Uterus (tissue), 4 donors: ENCODE data around the gene MAN2B2. TPM values are rescaled to one million over a fixed set of nuclear protein-coding genes. Genes with fewer than 3 reads are reported as not detected.

Experiments
- DNase-seq, 2 donors: peaks; one replicate each; pipeline ENCODE4 v3.0.0-alpha.2; 2019 to 2020
- H3K27ac ChIP-seq, 2 donors: fragments of 200-600 bp; sonication (generic); 1 replicate in 1 of 2; 2 replicates in 1 of 2; pipeline ENCODE4 v1.5.1; 2016 to 2018
- H3K27me3 ChIP-seq, 2 donors: fragments of 200-600 bp; sonication (generic); one replicate each; pipeline ENCODE4 v1.5.1; 2018 to 2019; ENCODE audit warnings: control low read depth in 1 of 2
- H3K36me3 ChIP-seq, 2 donors: fragments of 200-600 bp; sonication (generic); one replicate each; pipeline ENCODE4 v1.5.1; 2019; ENCODE audit warnings: control low read depth in 1 of 2
- H3K4me1 ChIP-seq, 2 donors: fragments of 200-600 bp; sonication (generic); one replicate each; pipeline ENCODE4 v1.5.1; 2018 to 2019; ENCODE audit warnings: control low read depth in 1 of 2
- H3K4me3 ChIP-seq, 2 donors: fragments of 200-600 bp; sonication (generic); 1 replicate in 1 of 2; 2 replicates in 1 of 2; pipeline ENCODE4 v1.5.1; 2018 to 2019; ENCODE audit warnings: mild to moderate bottlenecking in 1 of 2
- H3K9me3 ChIP-seq, 2 donors: fragments of 200-600 bp; sonication (generic); one replicate each; pipeline ENCODE4 v1.5.1; 2019; ENCODE audit warnings: control low read depth in 1 of 2
- POLR2A ChIP-seq, 2 donors: fragments of 450-650 bp; IDR thresholded peaks; one replicate each; pipeline ENCODE4 v1.6.1; 2016; ENCODE audit warnings: antibody characterized with exemption in 2 of 2, mild to moderate bottlenecking in 1 of 2, moderate library complexity in 1 of 2
- intact Hi-C: fragments of 100-400 bp; cut with DNase I; formaldehyde crosslinking; loops from one replicate; pipeline ENCODE4 v1.15.1; 2023; ENCODE audit warnings: low total_unique reads
- total RNA-seq, 4 donors: library from RNA; depleted of rRNA in 3 of 4; stranded (reverse); fragments of >200 nt in 3 of 4; gene quantifications; one replicate each; pipeline versions ENCODE4 v1.1.0 to v1.2.4, GENCODE V29; 2014 to 2023
- TF ChIP-seq, protein P1 (sequence below), 4 experiments: fragments of 200-600 bp in 2 of 4; fragments of 450-650 bp in 2 of 4; sonication (generic) in 2 of 4; IDR thresholded peaks; one replicate each; pipeline ENCODE4 v1.5.1; 2016 to 2019; ENCODE audit warnings: antibody characterized with exemption in 4 of 4, mild to moderate bottlenecking in 2 of 4, moderate library complexity in 1 of 4
- donor health status: DM: yes; HTN: yes; CAD: no.

MAN2B2 gene
- total RNA-seq, 4 donors from 2014 or later = 14.8 to 30.8 (median 19.2) TPM

DNA sequence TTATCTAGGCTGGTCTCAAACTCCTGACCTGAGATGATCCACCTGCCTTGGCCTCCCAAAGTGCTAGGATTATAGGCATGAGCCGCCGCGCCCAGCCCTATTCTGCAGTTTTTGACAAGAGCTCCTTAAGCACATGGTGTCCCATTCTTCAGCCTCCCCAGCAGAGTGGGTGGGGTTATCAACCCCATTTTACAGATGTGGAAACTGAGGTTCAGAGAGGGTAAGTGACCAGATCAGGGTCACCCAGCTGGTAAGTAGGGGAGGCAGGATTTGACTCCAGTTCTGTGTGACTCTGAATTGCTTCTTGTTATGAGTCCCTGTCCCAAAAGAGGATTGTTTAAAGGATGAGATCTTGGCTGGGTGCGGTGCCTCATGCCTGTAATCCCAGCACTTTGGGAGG is 14.5 kb downstream of the MAN2B2 start:
- Histone ChIP-seq H3K27me3 (no peaks in the 10 kb centered on the region), H3K4me1 (no peaks in the 10 kb centered on the region), H3K9me3 (no peaks in the 10 kb centered on the region), H3K27ac (no peak overlapping the region), H3K36me3 (no peaks in the 10 kb centered on the region), H3K4me3 (no peak overlapping the region)
- TF ChIP-seq, protein P1, sequence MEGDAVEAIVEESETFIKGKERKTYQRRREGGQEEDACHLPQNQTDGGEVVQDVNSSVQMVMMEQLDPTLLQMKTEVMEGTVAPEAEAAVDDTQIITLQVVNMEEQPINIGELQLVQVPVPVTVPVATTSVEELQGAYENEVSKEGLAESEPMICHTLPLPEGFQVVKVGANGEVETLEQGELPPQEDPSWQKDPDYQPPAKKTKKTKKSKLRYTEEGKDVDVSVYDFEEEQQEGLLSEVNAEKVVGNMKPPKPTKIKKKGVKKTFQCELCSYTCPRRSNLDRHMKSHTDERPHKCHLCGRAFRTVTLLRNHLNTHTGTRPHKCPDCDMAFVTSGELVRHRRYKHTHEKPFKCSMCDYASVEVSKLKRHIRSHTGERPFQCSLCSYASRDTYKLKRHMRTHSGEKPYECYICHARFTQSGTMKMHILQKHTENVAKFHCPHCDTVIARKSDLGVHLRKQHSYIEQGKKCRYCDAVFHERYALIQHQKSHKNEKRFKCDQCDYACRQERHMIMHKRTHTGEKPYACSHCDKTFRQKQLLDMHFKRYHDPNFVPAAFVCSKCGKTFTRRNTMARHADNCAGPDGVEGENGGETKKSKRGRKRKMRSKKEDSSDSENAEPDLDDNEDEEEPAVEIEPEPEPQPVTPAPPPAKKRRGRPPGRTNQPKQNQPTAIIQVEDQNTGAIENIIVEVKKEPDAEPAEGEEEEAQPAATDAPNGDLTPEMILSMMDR (IDR thresholded peaks at IDR 0.05) = no peak
- no peak for TF ChIP-seq POLR2A (IDR thresholded peaks at IDR 0.05)
- DNase-seq = no peak
- intact Hi-C loops = no loop called here

GRCh38 chr4:6591313-6591712 is 16.3 kb downstream of the MAN2B2 start:
- Histone ChIP-seq H3K4me1 (no peaks in the 10 kb centered on the region), H3K36me3 (no peaks in the 10 kb centered on the region), H3K9me3 (no peaks in the 10 kb centered on the region), H3K27ac (no peak overlapping the region), H3K4me3 (no peak overlapping the region), H3K27me3 (no peaks in the 10 kb centered on the region)
- DNase-seq = no peak
- TF ChIP-seq POLR2A (IDR thresholded peaks at IDR 0.05) = no peak
- TF ChIP-seq, protein P1 (IDR thresholded peaks at IDR 0.05) = no peak
- intact Hi-C loops = no loop called here

GRCh38 chr4:6591781-6592180 is 16.8 kb downstream of the MAN2B2 start:
- Histone ChIP-seq H3K36me3 (no peaks in the 10 kb centered on the region), H3K27me3 (no peaks in the 10 kb centered on the region), H3K4me3 (no peak overlapping the region), H3K9me3 (no peaks in the 10 kb centered on the region), H3K27ac (no peak overlapping the region), H3K4me1 (no peaks in the 10 kb centered on the region)
- no peak for DNase-seq
- intact Hi-C loops = no loop called here
- TF ChIP-seq POLR2A (IDR thresholded peaks at IDR 0.05) = no peak
- TF ChIP-seq, protein P1 (IDR thresholded peaks at IDR 0.05) = no peak

DNA sequence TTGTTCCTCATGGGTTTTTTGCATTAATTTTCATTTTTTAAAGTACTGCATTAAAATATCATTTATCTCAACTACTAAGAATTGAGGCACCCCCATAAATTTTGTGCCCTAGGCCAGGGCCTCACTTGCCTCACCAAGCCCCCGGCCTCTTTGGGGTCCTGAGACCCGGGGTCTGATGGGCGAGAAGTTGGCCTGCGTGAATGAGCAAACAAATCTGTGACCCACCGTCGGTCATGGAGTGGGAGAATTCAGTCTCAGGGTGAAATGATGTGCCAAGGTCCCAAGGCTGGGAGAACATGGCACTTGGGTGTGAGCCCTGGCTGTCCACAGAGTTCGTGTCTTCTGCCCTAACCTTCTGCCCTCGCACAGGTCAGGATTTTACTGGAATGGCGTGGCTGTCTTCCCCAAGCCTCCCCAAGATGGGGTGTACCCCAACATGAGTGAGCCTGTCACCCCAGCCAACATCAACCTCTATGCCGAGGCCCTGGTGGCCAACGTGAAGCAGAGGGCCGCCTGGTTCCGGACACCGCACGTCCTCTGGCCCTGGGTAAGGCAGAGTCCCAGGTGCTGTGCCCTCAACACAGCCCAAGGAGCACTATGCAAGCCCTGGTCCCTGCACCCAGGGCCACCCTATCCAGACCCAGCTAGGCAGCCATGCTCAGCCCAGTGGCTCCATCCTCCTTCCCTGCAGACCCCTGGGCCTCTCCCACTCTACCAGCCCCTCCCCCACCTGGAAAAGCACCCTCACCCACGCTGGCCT is 18.0 kb downstream of the MAN2B2 start:
- Histone ChIP-seq H3K4me3 (no peak overlapping the region), H3K27ac (no peak overlapping the region), H3K9me3 (no peaks in the 10 kb centered on the region), H3K27me3 (no peaks in the 10 kb centered on the region), H3K36me3 (no peaks in the 10 kb centered on the region), H3K4me1 (no peaks in the 10 kb centered on the region)
- TF ChIP-seq, protein P1 (IDR thresholded peaks at IDR 0.05) = no peak
- no peak for TF ChIP-seq POLR2A (IDR thresholded peaks at IDR 0.05)
- no peak for DNase-seq
- intact Hi-C loops = no loop called here

DNA sequence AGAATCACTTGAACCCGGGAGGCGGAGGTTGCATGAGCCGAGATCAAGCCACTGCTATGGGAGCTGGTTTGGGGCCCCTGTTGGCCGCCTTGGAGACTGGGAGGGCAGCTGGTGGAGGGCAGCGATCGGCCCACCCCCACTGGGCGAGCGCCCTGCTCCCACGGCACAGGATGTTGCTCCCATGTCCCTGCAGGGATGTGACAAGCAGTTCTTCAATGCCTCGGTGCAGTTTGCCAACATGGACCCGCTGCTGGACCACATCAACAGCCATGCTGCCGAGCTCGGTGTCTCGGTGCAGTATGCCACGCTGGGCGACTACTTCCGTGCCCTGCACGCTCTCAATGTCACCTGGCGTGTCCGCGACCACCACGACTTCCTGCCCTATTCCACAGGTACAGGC is 19.4 kb downstream of the MAN2B2 start:
- Histone ChIP-seq H3K4me1 (no peaks in the 10 kb centered on the region), H3K36me3 (no peaks in the 10 kb centered on the region), H3K27ac (no peak overlapping the region), H3K4me3 (no peak overlapping the region), H3K27me3 (no peaks in the 10 kb centered on the region), H3K9me3 (no peaks in the 10 kb centered on the region)
- DNase-seq = no peak
- intact Hi-C loops = no loop called here
- TF ChIP-seq POLR2A (IDR thresholded peaks at IDR 0.05) = no peak
- TF ChIP-seq, protein P1 (IDR thresholded peaks at IDR 0.05) = no peak
